GM19463 (cell line): ENCODE measurements around the gene DAAM1.

Experiments
- ATAC-seq: cut with Tn5 transposase; IDR thresholded peaks from one replicate; pipeline ENCODE4 v1.9.1; 2021; ENCODE audit warnings: mild to moderate bottlenecking, moderate library complexity; ENCODE audit not compliant: unreplicated experiment

DAAM1 gene

GRCh38 chr14:59336706-59337105 lies 148.2 kb downstream of the DAAM1 start:
- ATAC-seq: no peak

GRCh38 chr14:59337141-59337611 lies 148.7 kb downstream of the DAAM1 start:
- ATAC-seq: no peak

- no peak for ATAC-seq
Measured at GRCh38 chr14:59338761-59339160, 150.3 kb downstream of the DAAM1 start.

- ATAC-seq: no peak
Measured at GRCh38 chr14:59339524-59340330, 151.3 kb downstream of the DAAM1 start.

- ATAC-seq: no peak
Measured at GRCh38 chr14:59341858-59342477, 153.5 kb downstream of the DAAM1 start.

GRCh38 chr14:59342516-59343484 lies 154.3 kb downstream of the DAAM1 start:
- no peak for ATAC-seq

- ATAC-seq: no peak
Measured at GRCh38 chr14:59343585-59343984, 155.1 kb downstream of the DAAM1 start.

- ATAC-seq: no peak
Measured at GRCh38 chr14:59344016-59344415, 155.5 kb downstream of the DAAM1 start.

- no peak for ATAC-seq
Measured at GRCh38 chr14:59344691-59345455, 156.4 kb downstream of the DAAM1 start.

GRCh38 chr14:59346329-59346728 lies 157.9 kb downstream of the DAAM1 start:
- no peak for ATAC-seq

GRCh38 chr14:59346796-59347510 lies 158.5 kb downstream of the DAAM1 start:
- no peak for ATAC-seq

GRCh38 chr14:59347511-59347900 lies 159.0 kb downstream of the DAAM1 start:
- ATAC-seq: no peak

- ATAC-seq: no peak
Measured at GRCh38 chr14:59347915-59348314, 159.4 kb downstream of the DAAM1 start.

GRCh38 chr14:59349258-59349701 lies 160.8 kb downstream of the DAAM1 start:
- ATAC-seq: no peak

- no peak for ATAC-seq
Measured at GRCh38 chr14:59352961-59353360, 164.5 kb downstream of the DAAM1 start.

- no peak for ATAC-seq
Measured at GRCh38 chr14:59354666-59355065, 166.2 kb downstream of the DAAM1 start.

- no peak for ATAC-seq
Measured at GRCh38 chr14:59355091-59355490, 166.6 kb downstream of the DAAM1 start.

GRCh38 chr14:59356312-59356711 lies 167.8 kb downstream of the DAAM1 start:
- no peak for ATAC-seq

- peak; percentile 58 for ATAC-seq
Measured at GRCh38 chr14:59356767-59357166, 168.3 kb downstream of the DAAM1 start.

GRCh38 chr14:59358102-59358501 lies 169.6 kb downstream of the DAAM1 start:
- no peak for ATAC-seq
